ENCODE data around the gene DUOX1. TPM values are rescaled to one million over a fixed set of nuclear protein-coding genes. Genes with fewer than 3 reads are reported as not detected.

The DUOX1 gene
- total RNA-seq, 3 donors from 2014 or later (not counting 1 experiment from before 2014, with no cell fraction given), result 0.20 TPM; not detected in 2

DNA sequence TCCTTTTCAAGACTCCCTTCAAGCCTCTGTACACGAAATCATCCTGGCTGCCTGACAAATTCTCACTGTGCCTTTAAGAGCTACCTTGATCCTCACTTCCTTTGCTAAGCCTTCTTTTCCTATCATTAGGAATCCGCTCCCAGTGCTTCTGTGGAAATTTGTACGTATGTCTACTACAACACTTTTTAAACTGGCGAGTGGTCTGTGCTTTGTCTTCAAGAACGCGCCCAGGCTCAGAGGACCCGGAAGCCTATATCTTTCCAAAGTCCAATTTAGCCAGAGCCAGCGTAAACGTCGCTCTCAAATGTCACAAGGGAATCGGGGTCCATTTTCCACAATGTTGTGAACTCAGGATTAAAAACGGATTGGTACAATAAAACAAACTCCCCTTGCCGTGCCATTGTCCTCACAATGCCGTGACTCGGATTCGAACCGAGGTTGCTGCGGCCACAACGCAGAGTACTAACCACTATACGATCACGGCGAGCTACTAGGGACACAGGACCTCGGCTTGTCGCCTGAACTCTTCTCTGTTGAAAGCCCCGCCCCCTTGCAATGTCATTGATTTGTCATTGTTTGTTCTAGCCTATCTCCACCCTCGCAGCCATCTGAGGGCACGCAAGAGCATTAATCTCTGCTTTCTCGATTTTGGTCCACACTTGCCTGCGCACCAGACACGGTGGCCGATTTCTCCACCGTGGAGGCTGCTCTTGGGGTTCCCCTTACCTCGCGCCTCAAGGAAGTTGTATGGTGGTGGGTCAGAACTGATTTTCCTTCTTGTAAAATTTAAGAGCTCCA lies 70.4 kb downstream of the DUOX1 start:
- DNase-seq, result peak; percentile 95 to 99
- ATAC-seq, result peak; percentile 69 to 87 (median 71)
- H3K27ac Mint-ChIP-seq, result no peak overlapping the region
- Histone ChIP-seq H3K4me1 (ENCODE audit: control insufficient read depth, insufficient read depth, low read length) (peaks cover 20% of the 10 kb centered on the region), H3K4me3 (ENCODE audit: low read length) (peak overlapping the region; percentile 72), H3K27ac (ENCODE audit: low read length) (peak overlapping the region; percentile 90), H3K36me3 (ENCODE audit: control insufficient read depth, insufficient read depth, low read length) (no peaks in the 10 kb centered on the region), H3K9me3 (ENCODE audit: control insufficient read depth, insufficient read depth, low read length) (no peaks in the 10 kb centered on the region), H3K27me3 (ENCODE audit: control insufficient read depth, insufficient read depth, low read length) (no peaks in the 10 kb centered on the region)
- TF ChIP-seq, protein P1, sequence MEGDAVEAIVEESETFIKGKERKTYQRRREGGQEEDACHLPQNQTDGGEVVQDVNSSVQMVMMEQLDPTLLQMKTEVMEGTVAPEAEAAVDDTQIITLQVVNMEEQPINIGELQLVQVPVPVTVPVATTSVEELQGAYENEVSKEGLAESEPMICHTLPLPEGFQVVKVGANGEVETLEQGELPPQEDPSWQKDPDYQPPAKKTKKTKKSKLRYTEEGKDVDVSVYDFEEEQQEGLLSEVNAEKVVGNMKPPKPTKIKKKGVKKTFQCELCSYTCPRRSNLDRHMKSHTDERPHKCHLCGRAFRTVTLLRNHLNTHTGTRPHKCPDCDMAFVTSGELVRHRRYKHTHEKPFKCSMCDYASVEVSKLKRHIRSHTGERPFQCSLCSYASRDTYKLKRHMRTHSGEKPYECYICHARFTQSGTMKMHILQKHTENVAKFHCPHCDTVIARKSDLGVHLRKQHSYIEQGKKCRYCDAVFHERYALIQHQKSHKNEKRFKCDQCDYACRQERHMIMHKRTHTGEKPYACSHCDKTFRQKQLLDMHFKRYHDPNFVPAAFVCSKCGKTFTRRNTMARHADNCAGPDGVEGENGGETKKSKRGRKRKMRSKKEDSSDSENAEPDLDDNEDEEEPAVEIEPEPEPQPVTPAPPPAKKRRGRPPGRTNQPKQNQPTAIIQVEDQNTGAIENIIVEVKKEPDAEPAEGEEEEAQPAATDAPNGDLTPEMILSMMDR (IDR thresholded peaks at IDR 0.05), result no peak
- no peaks in the 10 kb centered on the region for H3K36me3 Mint-ChIP-seq
- no peaks in the 10 kb centered on the region for H3K9me3 Mint-ChIP-seq
- no peaks in the 10 kb centered on the region for H3K27me3 Mint-ChIP-seq (ENCODE audit: low read depth in 2 of 2)
- WGBS (ENCODE audit: insufficient coverage), result under 1% methylated on average over 34 of the region's 34 CpGs
- intact Hi-C loops (cut with micrococcal nuclease), result loop anchor here (2.0 to 10.0 kb wide), 6 partner anchors 79 to 915 kb away; partner anchors contain the start of genes BLOC1S6 and GOLM2
- peaks cover 4 to 5% of the 10 kb centered on the region in 2 donors for H3K4me1 Mint-ChIP-seq
- H3K4me3 Mint-ChIP-seq, result no peak overlapping the region

DNA sequence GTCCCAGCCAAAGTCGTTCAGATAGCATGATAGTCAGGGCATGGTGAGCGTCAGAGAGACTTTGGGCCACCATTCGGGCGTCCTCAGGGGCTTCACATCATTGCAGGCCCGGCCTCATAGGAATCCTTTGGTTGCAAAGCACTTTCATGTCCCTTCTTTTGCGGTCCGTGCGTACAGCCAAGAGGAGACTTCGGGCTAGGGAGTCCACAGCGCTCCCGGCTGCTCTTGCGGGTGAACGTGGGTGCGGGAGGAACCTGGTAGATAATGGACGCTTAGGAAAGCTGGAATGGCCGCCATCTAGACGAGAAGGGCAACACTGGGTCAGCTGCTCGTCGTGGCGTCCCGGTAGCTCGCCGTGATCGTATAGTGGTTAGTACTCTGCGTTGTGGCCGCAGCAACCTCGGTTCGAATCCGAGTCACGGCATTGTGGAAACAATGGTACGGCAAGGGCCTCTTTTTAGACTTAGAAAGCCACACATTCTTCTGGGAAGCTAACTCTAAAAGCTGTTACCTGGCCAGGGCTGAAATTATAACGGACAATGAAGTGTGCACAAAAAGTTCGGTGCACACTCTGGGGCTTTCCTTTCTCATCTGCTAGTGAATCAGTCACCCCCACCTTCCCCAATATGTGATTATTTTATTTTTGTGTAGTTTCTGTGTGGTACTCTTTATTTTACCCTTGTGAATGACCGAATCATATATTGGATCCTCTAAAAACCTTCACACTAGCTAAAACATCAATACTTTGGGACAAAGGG lies 71.2 kb downstream of the DUOX1 start:
- intact Hi-C loops (cut with micrococcal nuclease), result loop anchor here (2.0 to 10.0 kb wide), 6 partner anchors 78 to 916 kb away; partner anchors contain the start of genes BLOC1S6 and GOLM2
- DNase-seq (peak; percentile 77 to 86), ATAC-seq (peak; percentile 6 to 22 (median 17))
- WGBS (ENCODE audit: insufficient coverage), result under 1% methylated on average over 32 of the region's 34 CpGs
- Mint-ChIP-seq H3K4me3 (no peak overlapping the region), H3K27me3 (ENCODE audit: low read depth in 2 of 2) (no peaks in the 10 kb centered on the region), H3K4me1 (peaks cover 4 to 5% of the 10 kb centered on the region in 2 donors), H3K27ac (no peak overlapping the region), H3K9me3 (no peaks in the 10 kb centered on the region), H3K36me3 (no peaks in the 10 kb centered on the region)
- peaks cover 20% of the 10 kb centered on the region for H3K4me1 ChIP-seq (ENCODE audit: control insufficient read depth, insufficient read depth, low read length)
- H3K27ac ChIP-seq (ENCODE audit: low read length), result peak overlapping the region; percentile 90
- no peaks in the 10 kb centered on the region for H3K9me3 ChIP-seq (ENCODE audit: control insufficient read depth, insufficient read depth, low read length)
- H3K27me3 ChIP-seq (ENCODE audit: control insufficient read depth, insufficient read depth, low read length), result no peaks in the 10 kb centered on the region
- TF ChIP-seq, protein P1 (IDR thresholded peaks at IDR 0.05), result no peak
- H3K36me3 ChIP-seq (ENCODE audit: control insufficient read depth, insufficient read depth, low read length), result no peaks in the 10 kb centered on the region
- peak overlapping the region; percentile 55 for H3K4me3 ChIP-seq (ENCODE audit: low read length)

DNA sequence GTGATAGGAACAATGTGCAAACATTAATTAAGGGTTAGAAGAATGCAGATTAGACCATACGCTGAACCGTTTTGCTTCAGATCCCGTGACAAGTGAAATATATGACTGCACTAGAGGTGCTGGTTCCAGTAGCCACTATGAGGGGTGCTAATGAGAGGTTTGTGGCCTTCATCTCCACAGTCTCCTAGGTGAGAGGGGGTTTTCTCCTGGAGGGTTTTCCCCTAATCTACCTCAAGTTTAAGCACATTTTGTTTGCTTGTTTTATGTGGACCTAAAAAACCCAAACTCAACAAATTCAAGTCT lies 71.7 kb downstream of the DUOX1 start:
- TF ChIP-seq, protein P1 (IDR thresholded peaks at IDR 0.05), result no peak
- Mint-ChIP-seq H3K9me3 (no peaks in the 10 kb centered on the region), H3K36me3 (no peaks in the 10 kb centered on the region), H3K27me3 (ENCODE audit: low read depth in 2 of 2) (peaks cover under 1 to 2% of the 10 kb centered on the region in 2 donors), H3K27ac (no peak overlapping the region), H3K4me1 (peaks cover 4 to 5% of the 10 kb centered on the region in 2 donors), H3K4me3 (no peak overlapping the region)
- Histone ChIP-seq H3K9me3 (ENCODE audit: control insufficient read depth, insufficient read depth, low read length) (no peaks in the 10 kb centered on the region), H3K27me3 (ENCODE audit: control insufficient read depth, insufficient read depth, low read length) (no peaks in the 10 kb centered on the region), H3K36me3 (ENCODE audit: control insufficient read depth, insufficient read depth, low read length) (no peaks in the 10 kb centered on the region), H3K4me1 (ENCODE audit: control insufficient read depth, insufficient read depth, low read length) (peaks cover 20% of the 10 kb centered on the region), H3K27ac (ENCODE audit: low read length) (peak overlapping the region; percentile 90), H3K4me3 (ENCODE audit: low read length) (no peak overlapping the region)
- ATAC-seq (no peak), DNase-seq (peak in 1 of 2 donors; percentile 65)
- intact Hi-C loops (cut with micrococcal nuclease), result loop anchor here (2.0 to 10.0 kb wide), 6 partner anchors 77 to 917 kb away; partner anchors contain the start of genes BLOC1S6 and GOLM2
- 85% methylated on average over 3 of the region's 3 CpGs for WGBS (ENCODE audit: insufficient coverage)

Measured in natural killer cell (primary cell).